VCaP (cell line): ENCODE measurements around the gene GPR12.

Experiments
- H3K27ac ChIP-seq: fragments of 450-650 bp; 2 replicates; pipeline ENCODE4 v1.5.1; 2017
- CTCF ChIP-seq: fragments of 450-650 bp; conservative IDR thresholded peaks from 2 replicates; pipeline ENCODE4 v1.5.1; 2017; ENCODE audit warnings: mild to moderate bottlenecking, moderate library complexity

GPR12 gene

GRCh38 chr13:26784704-26785639 is 24.4 kb upstream of the GPR12 start:
- no peak overlapping the region for H3K27ac ChIP-seq
- no peak for TF ChIP-seq CTCF

- no peak for TF ChIP-seq CTCF
- no peak overlapping the region for H3K27ac ChIP-seq
Measured at GRCh38 chr13:26780411-26780810, 19.8 kb upstream of the GPR12 start.

- no peak for TF ChIP-seq CTCF
- no peak overlapping the region for H3K27ac ChIP-seq
Measured at GRCh38 chr13:26779321-26779720, 18.7 kb upstream of the GPR12 start.

GRCh38 chr13:26772531-26772930 is 11.9 kb upstream of the GPR12 start:
- no peak overlapping the region for H3K27ac ChIP-seq
- TF ChIP-seq CTCF = no peak

GRCh38 chr13:26771796-26772195 is 11.2 kb upstream of the GPR12 start:
- H3K27ac ChIP-seq = no peak overlapping the region
- no peak for TF ChIP-seq CTCF

- no peak overlapping the region for H3K27ac ChIP-seq
- TF ChIP-seq CTCF = no peak
Measured at GRCh38 chr13:26762745-26763345, 2.3 kb upstream of the GPR12 start.

GRCh38 chr13:26760832-26761582 is 421 bp upstream of the GPR12 start:
- peak overlapping the region; percentile 20; the same call in 1 of the 2 replicates for H3K27ac ChIP-seq
- TF ChIP-seq CTCF = no peak
